ENCODE results near the gene PHF2.

Gene PHF2

DNA sequence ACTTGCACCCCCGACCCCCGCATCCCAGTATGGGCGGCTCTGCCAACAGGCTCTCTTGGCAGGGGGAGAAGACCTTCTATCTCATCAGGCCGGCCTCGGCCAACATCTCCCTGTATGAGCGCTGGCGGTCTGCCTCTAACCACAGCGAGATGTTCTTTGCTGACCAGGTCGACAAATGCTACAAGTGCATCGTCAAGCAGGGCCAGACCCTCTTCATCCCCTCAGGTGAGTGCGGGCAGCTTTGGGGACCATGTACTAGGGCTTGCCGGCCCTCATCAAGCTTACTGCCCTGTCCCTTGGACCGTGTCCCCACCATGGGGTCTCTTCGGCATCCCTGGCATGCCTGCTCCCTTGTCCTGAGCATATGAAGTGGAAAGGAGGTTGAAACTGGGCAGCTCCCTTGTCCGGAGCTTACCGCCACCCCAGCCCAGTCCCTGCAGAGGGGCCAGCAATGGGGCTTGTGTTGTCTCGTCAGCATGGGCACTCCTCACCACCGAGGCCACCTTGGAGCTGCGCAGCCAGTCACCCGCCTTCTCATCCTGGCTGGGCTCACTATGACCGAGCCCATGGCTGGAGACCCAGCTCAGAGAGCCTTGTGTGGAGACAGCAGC, 78.1 kb downstream of the PHF2 start:
- DNase-seq (ENCODE audit: low read depth), result no peak
- H3K4me3 ChIP-seq (replicated peaks; ENCODE audit: low read depth, low read length), result no peak overlapping the region
- TF ChIP-seq, protein P1, sequence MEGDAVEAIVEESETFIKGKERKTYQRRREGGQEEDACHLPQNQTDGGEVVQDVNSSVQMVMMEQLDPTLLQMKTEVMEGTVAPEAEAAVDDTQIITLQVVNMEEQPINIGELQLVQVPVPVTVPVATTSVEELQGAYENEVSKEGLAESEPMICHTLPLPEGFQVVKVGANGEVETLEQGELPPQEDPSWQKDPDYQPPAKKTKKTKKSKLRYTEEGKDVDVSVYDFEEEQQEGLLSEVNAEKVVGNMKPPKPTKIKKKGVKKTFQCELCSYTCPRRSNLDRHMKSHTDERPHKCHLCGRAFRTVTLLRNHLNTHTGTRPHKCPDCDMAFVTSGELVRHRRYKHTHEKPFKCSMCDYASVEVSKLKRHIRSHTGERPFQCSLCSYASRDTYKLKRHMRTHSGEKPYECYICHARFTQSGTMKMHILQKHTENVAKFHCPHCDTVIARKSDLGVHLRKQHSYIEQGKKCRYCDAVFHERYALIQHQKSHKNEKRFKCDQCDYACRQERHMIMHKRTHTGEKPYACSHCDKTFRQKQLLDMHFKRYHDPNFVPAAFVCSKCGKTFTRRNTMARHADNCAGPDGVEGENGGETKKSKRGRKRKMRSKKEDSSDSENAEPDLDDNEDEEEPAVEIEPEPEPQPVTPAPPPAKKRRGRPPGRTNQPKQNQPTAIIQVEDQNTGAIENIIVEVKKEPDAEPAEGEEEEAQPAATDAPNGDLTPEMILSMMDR (IDR thresholded peaks at IDR 0.05; ENCODE audit: low read length, missing control alignments), result no peak

DNA sequence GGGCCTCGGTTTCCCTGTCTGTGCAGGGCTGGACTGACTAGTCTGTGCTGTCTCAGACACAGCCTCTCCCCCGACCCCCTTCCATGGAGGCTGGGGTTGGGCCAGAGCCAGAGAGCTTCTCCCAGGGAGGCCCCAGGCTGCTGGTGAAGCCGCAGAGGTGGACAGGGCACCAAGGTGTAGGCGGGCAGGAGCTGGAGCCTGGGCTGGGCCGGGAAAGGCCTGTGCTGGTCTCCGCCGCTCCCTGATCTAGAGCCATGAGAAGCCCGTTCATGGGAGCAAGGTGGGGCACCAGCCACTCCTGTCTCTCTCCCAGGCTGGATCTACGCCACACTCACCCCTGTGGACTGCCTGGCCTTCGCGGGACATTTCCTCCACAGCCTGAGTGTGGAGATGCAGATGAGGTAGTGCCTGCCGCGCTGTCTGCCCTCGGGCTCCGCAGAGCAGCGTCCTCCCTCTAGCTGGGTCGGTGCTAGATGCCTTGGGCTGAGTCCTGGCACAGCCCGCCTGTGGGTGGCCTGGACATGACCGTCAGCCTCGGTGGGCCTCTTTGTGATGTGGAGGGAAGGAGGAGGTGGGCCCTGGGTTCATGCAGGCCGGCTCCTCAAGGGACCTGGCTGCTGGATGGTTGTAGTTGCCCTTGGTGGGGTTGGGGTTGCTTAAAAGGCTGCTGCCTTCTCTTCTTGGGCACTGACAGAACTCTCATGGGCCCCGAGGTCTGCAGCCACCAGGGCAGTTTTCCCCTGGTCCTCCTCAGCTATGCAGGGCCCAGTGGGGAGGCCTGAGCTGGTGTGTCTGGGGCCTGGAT, 79.4 kb downstream of the PHF2 start:
- TF ChIP-seq, protein P1 (IDR thresholded peaks at IDR 0.05; ENCODE audit: low read length, missing control alignments), result no peak
- no peak for DNase-seq (ENCODE audit: low read depth)
- no peak overlapping the region for H3K4me3 ChIP-seq (replicated peaks; ENCODE audit: low read depth, low read length)

DNA sequence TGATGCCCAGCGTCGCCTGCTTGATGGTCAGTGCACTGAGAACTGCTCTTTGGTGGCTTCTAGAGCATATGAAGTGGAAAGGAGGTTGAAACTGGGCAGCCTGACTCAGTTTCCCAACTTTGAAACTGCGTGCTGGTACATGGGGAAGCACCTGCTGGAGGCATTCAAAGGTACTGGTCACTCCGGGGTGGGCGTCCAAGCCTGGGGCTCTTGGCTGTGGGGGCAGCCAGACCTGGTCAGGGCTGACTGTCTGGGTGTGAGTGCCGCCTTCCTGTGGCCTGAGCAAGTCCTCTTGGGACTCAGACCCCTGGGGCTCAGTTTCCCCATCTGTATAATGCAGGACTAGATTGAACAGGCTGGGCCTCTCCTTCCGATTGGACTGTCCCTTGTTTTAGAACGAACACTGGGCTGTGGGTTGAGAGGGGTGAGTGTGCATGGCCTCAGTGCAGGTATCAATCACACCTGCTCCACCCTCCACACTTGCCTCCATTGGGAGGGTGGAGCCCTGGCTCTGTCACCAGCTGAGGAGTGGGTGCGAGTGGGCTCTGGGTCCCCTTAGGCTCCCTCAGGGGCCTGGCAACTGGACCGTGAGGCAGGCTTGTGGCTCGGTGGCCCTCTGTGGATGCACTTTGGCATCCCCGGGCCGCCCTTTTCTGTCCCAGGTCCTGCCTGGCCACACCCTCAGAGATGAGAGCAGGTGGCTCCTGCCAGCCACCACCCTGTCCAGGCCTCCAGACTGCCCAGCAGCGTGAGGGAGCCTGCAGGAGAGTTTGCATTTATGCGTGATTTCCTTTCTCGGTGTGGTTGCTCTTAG, 80.2 kb downstream of the PHF2 start:
- TF ChIP-seq, protein P1 (IDR thresholded peaks at IDR 0.05; ENCODE audit: low read length, missing control alignments), result no peak
- H3K4me3 ChIP-seq (replicated peaks; ENCODE audit: low read depth, low read length), result no peak overlapping the region
- DNase-seq (ENCODE audit: low read depth), result no peak

DNA sequence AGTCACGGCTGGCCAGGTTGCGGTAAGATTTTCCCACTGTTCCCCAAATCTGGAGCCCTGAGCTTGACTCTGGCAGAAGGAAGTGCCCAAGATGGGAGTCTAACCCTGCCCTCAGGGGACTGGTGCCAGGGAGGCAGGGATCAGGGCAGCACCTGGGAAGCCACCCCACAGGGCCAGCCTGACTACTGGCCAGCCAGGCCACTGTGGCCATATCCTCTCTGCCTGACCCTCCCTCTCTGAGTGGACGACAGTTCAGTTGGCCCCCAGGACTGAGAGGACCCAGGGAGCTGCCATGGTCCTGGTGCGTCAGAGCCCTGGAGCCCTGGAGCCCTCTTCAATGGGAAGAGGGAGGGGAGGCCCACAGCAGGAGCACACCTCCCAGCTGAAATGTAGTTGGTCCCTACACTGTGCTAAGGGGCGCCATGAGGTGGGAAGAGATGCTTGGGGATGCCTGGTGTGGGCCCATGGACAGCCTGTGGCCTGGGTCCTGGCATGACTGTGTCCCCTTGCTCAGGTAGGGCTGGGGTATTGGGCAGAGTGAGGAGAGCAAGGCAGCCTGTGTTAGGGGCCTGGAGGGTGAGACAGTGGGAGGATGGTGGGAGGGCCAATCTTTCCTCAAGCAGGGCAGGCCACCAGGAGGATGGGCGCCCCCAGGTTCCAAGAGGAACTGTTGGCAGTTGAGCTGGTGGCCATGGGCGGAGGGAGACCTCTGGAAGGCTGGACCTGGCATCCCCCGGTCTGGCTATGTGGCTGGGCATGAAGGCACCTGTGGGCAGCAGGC, 81.1 kb downstream of the PHF2 start:
- no peak overlapping the region for H3K4me3 ChIP-seq (replicated peaks; ENCODE audit: low read depth, low read length)
- DNase-seq (ENCODE audit: low read depth), result no peak
- TF ChIP-seq, protein P1 (IDR thresholded peaks at IDR 0.05; ENCODE audit: low read length, missing control alignments), result no peak

DNA sequence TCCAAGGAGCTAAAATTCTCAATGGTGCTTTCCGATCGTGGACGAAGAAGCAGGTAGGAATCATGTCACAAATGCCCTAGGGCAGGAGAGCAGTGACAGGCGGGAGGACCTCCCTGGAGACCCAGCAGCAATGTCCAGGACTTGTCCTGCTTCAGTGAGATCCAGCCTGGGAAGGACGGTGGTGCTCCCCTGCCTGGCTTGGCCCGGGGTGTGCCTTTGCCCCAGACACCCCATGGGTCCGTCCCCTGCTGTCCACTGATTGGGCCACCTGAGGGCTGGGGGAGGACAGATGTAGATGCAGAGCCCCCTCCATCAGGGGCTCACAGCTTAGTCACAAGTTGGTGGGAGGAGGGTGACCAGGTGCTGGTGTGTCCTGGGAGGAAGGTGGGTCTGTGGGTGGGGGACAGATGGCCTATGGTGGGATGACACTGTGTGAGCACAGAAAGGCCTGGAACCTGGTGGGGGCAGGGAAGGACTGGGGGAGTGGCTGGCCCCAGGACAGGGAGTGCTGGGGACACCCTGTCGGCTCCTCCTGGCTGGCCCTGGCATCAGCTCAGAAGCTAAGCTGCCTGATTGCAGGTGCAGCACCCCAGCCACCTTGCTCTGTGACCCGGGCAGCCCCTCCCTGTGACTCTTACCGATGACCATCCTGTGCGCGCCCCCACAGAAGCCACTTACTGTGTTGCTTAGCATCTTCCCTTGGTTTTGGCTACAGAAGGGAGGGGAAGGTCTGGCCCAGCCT, 82.0 kb downstream of the PHF2 start:
- DNase-seq (ENCODE audit: low read depth), result no peak
- TF ChIP-seq, protein P1 (IDR thresholded peaks at IDR 0.05; ENCODE audit: low read length, missing control alignments), result no peak
- H3K4me3 ChIP-seq (replicated peaks; ENCODE audit: low read depth, low read length), result no peak overlapping the region

All from fibroblast of pulmonary artery (primary cell).